GM23248 (cell line): ENCODE results near the gene SLC36A3. TPM values are rescaled to one million over a fixed set of nuclear protein-coding genes. Genes with fewer than 3 reads are reported as not detected.

Experiments
- DNase-seq: peaks from one replicate; pipeline ENCODE4 v3.0.0-alpha.2; 2015
- H2AFZ ChIP-seq: fragments of 200-600 bp; sonication (generic); 2 replicates; pipeline ENCODE4 v1.6.1; 2016; ENCODE audit warnings: antibody characterized with exemption
- H3F3A ChIP-seq: fragments of 200-600 bp; sonication (generic); 2 replicates; pipeline ENCODE4 v1.6.1; 2016; ENCODE audit warnings: mild to moderate bottlenecking, antibody characterized with exemption, mixed run types; ENCODE audit not compliant: insufficient read depth
- H3K27ac ChIP-seq: fragments of 200-600 bp; sonication (generic); 2 replicates; pipeline ENCODE4 v1.5.1; 2016; ENCODE audit warnings: mild to moderate bottlenecking
- H3K27me3 ChIP-seq: fragments of 200-600 bp; sonication (generic); replicated peaks from 2 replicates; pipeline ENCODE4 v1.6.1; 2016; ENCODE audit warnings: mild to moderate bottlenecking; ENCODE audit not compliant: insufficient read depth
- H3K36me3 ChIP-seq: fragments of 200-600 bp; sonication (generic); 2 replicates; pipeline ENCODE4 v1.6.1; 2016; ENCODE audit warnings: low read depth, mild to moderate bottlenecking
- H3K4me1 ChIP-seq: fragments of 200-600 bp; sonication (generic); 2 replicates; pipeline ENCODE4 v1.6.1; 2016; ENCODE audit warnings: mild to moderate bottlenecking; ENCODE audit not compliant: insufficient read depth
- H3K4me2 ChIP-seq: fragments of 200-600 bp; sonication (generic); one replicate; pipeline ENCODE4 v1.6.1; 2016; ENCODE audit warnings: mild to moderate bottlenecking; ENCODE audit not compliant: unreplicated experiment
- H3K4me3 ChIP-seq: fragments of 200-600 bp; sonication (generic); 2 replicates; pipeline ENCODE4 v1.5.1; 2016; ENCODE audit warnings: mild to moderate bottlenecking
- H3K79me2 ChIP-seq: fragments of 200-600 bp; sonication (generic); 2 replicates; pipeline ENCODE4 v1.6.1; 2016; ENCODE audit warnings: mild to moderate bottlenecking; ENCODE audit not compliant: insufficient read depth
- H3K9ac ChIP-seq: fragments of 200-600 bp; sonication (generic); 2 replicates; pipeline ENCODE4 v1.6.1; 2016; ENCODE audit warnings: mild to moderate bottlenecking
- H3K9me2 ChIP-seq: fragments of 200-600 bp; sonication (generic); 2 replicates; pipeline ENCODE4 v1.6.1; 2016; ENCODE audit warnings: mixed run types, mild to moderate bottlenecking, moderate library complexity; ENCODE audit not compliant: insufficient read depth
- H3K9me3 ChIP-seq: fragments of 200-600 bp; sonication (generic); one replicate; pipeline ENCODE4 v1.6.1; 2017; ENCODE audit warnings: low read depth
- H4K20me1 ChIP-seq: fragments of 200-600 bp; sonication (generic); 2 replicates; pipeline ENCODE4 v1.6.0; 2016; ENCODE audit not compliant: insufficient read depth
- EZH2 ChIP-seq: fragments of 200-600 bp; sonication (generic); IDR thresholded peaks from 2 replicates; pipeline ENCODE4 v1.6.1; 2018; ENCODE audit warnings: antibody characterized with exemption, mild to moderate bottlenecking; ENCODE audit not compliant: insufficient read depth, poor library complexity, severe bottlenecking
- EZH2phosphoT487 ChIP-seq: fragments of 200-600 bp; sonication (generic); IDR thresholded peaks from 2 replicates; pipeline ENCODE4 v1.6.1; 2018; ENCODE audit warnings: antibody characterized with exemption, moderate library complexity, mild to moderate bottlenecking, low read depth; ENCODE audit not compliant: insufficient read depth
- WGBS, 2 experiments: methylation state at CpG; one replicate each; pipeline ENCODE4 v1.1.6; 2015 to 2017; ENCODE audit warnings: low lambda C conversion rate in 2 of 2, low coverage in 1 of 2; ENCODE audit errors: missing lambda C conversion rate in 2 of 2; 5-methylcytosine and 5-hydroxymethylcytosine counted together
- in situ Hi-C: fragments of 300-500 bp; cut with MboI; formaldehyde crosslinking; loops from 2 replicates; pipeline ENCODE4 v1.15.0; 2020
- polyA plus RNA-seq: library from polyadenylated mRNA; unstranded; fragments of >200 nt; fragmentation: Nextera tagmentation; extraction: Ambion mirVana; gene quantifications from 2 replicates; pipeline ENCODE4 v1.2.1, GENCODE V29; 2016
- total RNA-seq: library from RNA; depleted of rRNA; stranded (reverse); fragments of >200 nt; shearing (Covaris generic); gene quantifications from 2 replicates; pipeline ENCODE4 v1.2.3, GENCODE V29; 2014

The SLC36A3 gene
- total and polyA plus RNA-seq, 2 experiments from 2014 or later: not detected

- Histone ChIP-seq H3K4me2 (no peak overlapping the region), H3K36me3 (no peaks in the 10 kb centered on the region), H3F3A (no peaks in the 10 kb centered on the region), H3K9me2 (no peaks in the 10 kb centered on the region), H3K4me1 (no peaks in the 10 kb centered on the region), H3K27ac (no peak overlapping the region), H4K20me1 (no peaks in the 10 kb centered on the region), H3K9me3 (no peaks in the 10 kb centered on the region), H3K9ac (no peak overlapping the region), H2AFZ (no peak overlapping the region), H3K79me2 (no peaks in the 10 kb centered on the region), H3K4me3 (no peak overlapping the region), H3K27me3 (0 out of 2 replicates have a peak, but pooled peaks cover 6% of the 10 kb centered on the region)
- 76 to 79% methylated on average over 4 of the region's 4 CpGs for WGBS, 2 experiments
- DNase-seq: no peak
- TF ChIP-seq EZH2: no peak
- TF ChIP-seq EZH2phosphoT487: no peak
- in situ Hi-C loops: no loop called here
These were observed 57.8 kb downstream of the SLC36A3 start for GRCh38 chr5:151245680-151246219.

- Histone ChIP-seq H3K9ac (no peak overlapping the region), H3K36me3 (no peaks in the 10 kb centered on the region), H3F3A (no peaks in the 10 kb centered on the region), H3K4me2 (no peak overlapping the region), H4K20me1 (no peaks in the 10 kb centered on the region), H3K27ac (no peak overlapping the region), H3K4me3 (no peak overlapping the region), H2AFZ (no peak overlapping the region), H3K9me3 (no peaks in the 10 kb centered on the region), H3K79me2 (no peaks in the 10 kb centered on the region), H3K27me3 (0 out of 2 replicates have a peak, but pooled peaks cover 6% of the 10 kb centered on the region), H3K4me1 (no peaks in the 10 kb centered on the region), H3K9me2 (no peaks in the 10 kb centered on the region)
- no peak for DNase-seq
- TF ChIP-seq EZH2: no peak
- no peak for TF ChIP-seq EZH2phosphoT487
- in situ Hi-C loops: no loop called here
- 65 to 70% methylated on average over 3 of the region's 3 CpGs for WGBS, 2 experiments
These were observed 59.4 kb downstream of the SLC36A3 start for GRCh38 chr5:151244206-151244605.

- in situ Hi-C loops: no loop called here
- DNase-seq: no peak
- no peak overlapping the region for H3K4me3 ChIP-seq
- H3K27me3 ChIP-seq: 0 out of 2 replicates have a peak, but pooled peaks cover 6% of the 10 kb centered on the region
- H3K27ac ChIP-seq: no peak overlapping the region
- no peak overlapping the region for H2AFZ ChIP-seq
- H3K79me2 ChIP-seq: no peaks in the 10 kb centered on the region
- no peak for TF ChIP-seq EZH2phosphoT487
- TF ChIP-seq EZH2: no peak
- WGBS, 2 experiments: 80 to 91% methylated on average over 4 of the region's 4 CpGs
- H3F3A ChIP-seq: no peaks in the 10 kb centered on the region
- H3K9me2 ChIP-seq: no peaks in the 10 kb centered on the region
- H4K20me1 ChIP-seq: no peaks in the 10 kb centered on the region
- no peak overlapping the region for H3K4me2 ChIP-seq
- H3K9me3 ChIP-seq: no peaks in the 10 kb centered on the region
- no peaks in the 10 kb centered on the region for H3K4me1 ChIP-seq
- H3K9ac ChIP-seq: no peak overlapping the region
- H3K36me3 ChIP-seq: no peaks in the 10 kb centered on the region
These were observed 60.0 kb downstream of the SLC36A3 start for GRCh38 chr5:151243564-151243963.

- WGBS, 2 experiments: 74 to 85% methylated on average over 4 of the region's 4 CpGs
- DNase-seq: no peak
- Histone ChIP-seq H3K27me3 (0 out of 2 replicates have a peak, but pooled peaks cover 6% of the 10 kb centered on the region), H3K4me1 (no peaks in the 10 kb centered on the region), H2AFZ (no peak overlapping the region), H3F3A (no peaks in the 10 kb centered on the region), H3K9me3 (no peaks in the 10 kb centered on the region), H3K9me2 (no peaks in the 10 kb centered on the region), H3K79me2 (no peaks in the 10 kb centered on the region), H3K4me3 (no peak overlapping the region), H3K36me3 (no peaks in the 10 kb centered on the region), H3K27ac (no peak overlapping the region), H3K9ac (no peak overlapping the region), H4K20me1 (no peaks in the 10 kb centered on the region), H3K4me2 (no peak overlapping the region)
- in situ Hi-C loops: no loop called here
- TF ChIP-seq EZH2: no peak
- TF ChIP-seq EZH2phosphoT487: no peak
These were observed 60.4 kb downstream of the SLC36A3 start for GRCh38 chr5:151243127-151243526.
